Erythroblast (primary cell): ENCODE measurements around the gene ALLC.

ENCODE experiments used
- GATA1 ChIP-seq: IDR thresholded peaks from 2 replicates; pipeline ENCODE4 v1.6.1; 2011; ENCODE audit warnings: low read depth, mild to moderate bottlenecking, control low read depth, low read length, moderate library complexity
- POLR2A ChIP-seq: IDR thresholded peaks from 2 replicates; pipeline ENCODE4 v1.6.1; 2011; ENCODE audit warnings: mild to moderate bottlenecking, low read length

DNA sequence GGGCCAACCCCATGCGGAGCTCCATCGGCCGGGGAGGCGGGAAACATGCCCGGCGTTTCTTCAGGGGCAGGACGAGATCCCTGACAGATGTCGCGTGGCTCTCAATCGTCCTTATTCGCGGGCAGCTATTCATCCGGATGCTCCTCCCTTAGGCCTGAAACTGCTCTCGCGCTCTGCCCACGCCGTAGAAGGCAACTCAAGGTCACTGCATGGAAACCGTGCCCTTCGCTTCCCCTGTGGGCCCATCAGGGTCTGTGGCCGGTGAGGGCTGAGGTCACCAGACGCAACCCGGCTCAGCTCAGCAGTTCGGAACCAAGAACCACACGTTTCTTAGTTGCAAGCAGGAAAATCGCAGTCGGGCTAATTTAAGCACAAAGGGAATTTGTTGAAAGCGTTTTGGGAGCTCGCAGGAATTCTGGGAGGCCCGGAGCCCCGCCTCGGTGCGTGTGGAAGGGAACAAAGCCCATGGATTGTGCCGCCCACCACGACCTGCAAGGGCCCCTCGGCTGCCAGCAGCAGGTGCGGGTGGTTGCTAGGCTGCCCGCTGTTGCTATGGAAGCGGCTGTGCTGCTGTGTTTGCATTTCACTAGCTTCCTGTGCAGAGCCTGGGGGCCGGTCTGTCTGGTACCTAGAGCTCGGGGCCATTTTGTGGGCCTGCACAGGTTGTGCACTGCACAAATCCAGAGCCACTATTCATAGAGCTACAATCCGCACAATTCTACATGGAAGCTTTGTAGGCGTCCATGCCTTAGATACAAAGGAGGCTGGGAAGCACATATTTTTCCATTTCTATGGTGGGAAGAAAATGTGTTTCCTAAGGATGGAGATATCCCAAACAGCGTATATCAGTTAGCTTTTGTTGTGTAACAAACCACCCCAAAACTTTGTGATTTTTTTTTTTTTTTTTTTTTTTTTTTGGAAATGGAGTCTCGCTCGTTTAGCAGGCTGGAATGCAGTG is 6.0 kb upstream of the ALLC start:
- no peak for TF ChIP-seq POLR2A
- TF ChIP-seq GATA1, result no peak
